ENCODE results near the gene LRRC26.

GRCh38 chr9:137161558-137162486, 8.0 kb downstream of the LRRC26 start:
- TF ChIP-seq HDGF (IDR thresholded peaks at IDR 0.05; ENCODE audit: borderline replicate concordance) (no peak), BHLHE40 (IDR thresholded peaks at IDR 0.05; ENCODE audit: borderline replicate concordance) (no peak), ZNF384 (IDR thresholded peaks at IDR 0.05) (no peak), ARNT (IDR thresholded peaks at IDR 0.05) (no peak), FOXK2 (IDR thresholded peaks at IDR 0.05) (no peak), PKNOX1 (IDR thresholded peaks at IDR 0.05) (no peak), SP1 (IDR thresholded peaks at IDR 0.05) (no peak), FOXM1 (IDR thresholded peaks at IDR 0.05; ENCODE audit: borderline replicate concordance) (no peak), TARDBP (IDR thresholded peaks at IDR 0.05) (no peak), LEF1 (IDR thresholded peaks at IDR 0.05; ENCODE audit: borderline replicate concordance) (no peak), NFRKB (IDR thresholded peaks at IDR 0.05) (no peak), SUZ12 (IDR thresholded peaks at IDR 0.05) (no peak), ELF4 (IDR thresholded peaks at IDR 0.05) (no peak), L3MBTL2 (conservative IDR thresholded peaks at IDR 0.05) (no peak)
